SJSA1 (cell line): ENCODE data around the gene RIBC2. TPM values are rescaled to one million over a fixed set of nuclear protein-coding genes. Genes with fewer than 3 reads are reported as not detected.
A peak's percentile ranks its signal among the peaks of the same experiment; 100 is the strongest.

Experiments
- DNase-seq, 2 experiments: peaks; one replicate each; pipeline ENCODE4 v3.0.0-alpha.2; 2015 to 2020; ENCODE audit warnings: low spot score in 2 of 2, low read depth in 1 of 2
- H3K27ac ChIP-seq: fragments of 250-450 bp; sonication (Bioruptor Pico); 2 replicates; pipeline ENCODE4 v1.5.1; 2020; ENCODE audit warnings: mild to moderate bottlenecking, moderate library complexity
- H3K27me3 ChIP-seq: fragments of 250-450 bp; sonication (Bioruptor Pico); replicated peaks from 2 replicates; pipeline ENCODE4 v1.5.1; 2020; ENCODE audit warnings: mild to moderate bottlenecking, moderate library complexity
- H3K36me3 ChIP-seq: fragments of 250-450 bp; sonication (Bioruptor Pico); 2 replicates; pipeline ENCODE4 v1.5.1; 2020; ENCODE audit warnings: mild to moderate bottlenecking
- H3K4me1 ChIP-seq: fragments of 250-450 bp; sonication (Bioruptor Pico); replicated peaks from 2 replicates; pipeline ENCODE4 v1.6.1; 2021; ENCODE audit warnings: mild to moderate bottlenecking
- H3K4me3 ChIP-seq: fragments of 250-450 bp; sonication (Bioruptor Pico); 2 replicates; pipeline ENCODE4 v1.5.1; 2020; ENCODE audit warnings: mild to moderate bottlenecking
- H3K9me3 ChIP-seq: fragments of 250-450 bp; sonication (Bioruptor Pico); replicated peaks from 2 replicates; pipeline ENCODE4 v1.5.1; 2020; ENCODE audit warnings: mild to moderate bottlenecking
- total RNA-seq: library from RNA; depleted of rRNA; stranded (reverse); fragments of >200 nt; shearing (Covaris generic); gene quantifications from 2 replicates; pipeline ENCODE4 v1.2.3, GENCODE V29; 2014; rRNA removed

Gene RIBC2
- total RNA-seq, 1 experiment from 2014 or later: not detected

- H3K4me3 ChIP-seq: no peak overlapping the region
- peak overlapping the region; percentile 87 for H3K27ac ChIP-seq
- peaks cover 24% of the 10 kb centered on the region for H3K4me1 ChIP-seq
- H3K27me3 ChIP-seq: no peaks in the 10 kb centered on the region
- H3K9me3 ChIP-seq: no peaks in the 10 kb centered on the region
- no peak for DNase-seq
- H3K36me3 ChIP-seq: no peaks in the 10 kb centered on the region
Measured at GRCh38 chr22:45477366-45478107, 64.0 kb downstream of the RIBC2 start.

DNA sequence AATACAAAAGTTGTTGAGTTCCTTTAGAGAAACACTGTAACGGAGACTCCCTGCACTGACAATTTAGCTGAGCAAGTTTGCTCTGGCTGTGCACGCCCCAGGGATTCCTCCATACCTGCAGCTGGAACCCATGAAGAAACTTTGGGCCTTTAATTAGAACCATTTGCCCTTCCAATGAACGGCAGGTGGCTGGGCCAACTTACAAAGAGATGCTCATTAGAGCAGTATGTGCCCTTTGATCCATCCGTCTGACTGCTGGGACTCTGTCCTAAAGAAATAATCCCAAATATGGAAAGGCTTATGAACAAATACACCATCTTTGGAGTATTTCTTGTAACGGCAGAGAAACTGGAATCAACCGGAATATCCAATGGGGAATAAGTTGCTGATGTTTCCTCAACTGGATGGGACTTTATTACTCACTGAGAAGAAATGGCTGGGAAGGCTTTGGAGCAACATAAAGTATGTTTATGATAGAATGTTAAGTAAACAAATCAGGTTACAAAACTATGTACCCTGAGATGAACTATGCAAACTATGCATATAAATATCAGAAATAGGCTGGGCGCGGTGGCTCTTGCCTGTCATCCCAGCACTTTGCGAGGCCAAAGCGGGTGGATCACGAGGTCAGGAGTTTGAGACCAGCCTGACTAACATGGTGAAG is 64.7 kb downstream of the RIBC2 start:
- Histone ChIP-seq H3K27ac (peak overlapping the region; percentile 87), H3K27me3 (no peaks in the 10 kb centered on the region)

DNA sequence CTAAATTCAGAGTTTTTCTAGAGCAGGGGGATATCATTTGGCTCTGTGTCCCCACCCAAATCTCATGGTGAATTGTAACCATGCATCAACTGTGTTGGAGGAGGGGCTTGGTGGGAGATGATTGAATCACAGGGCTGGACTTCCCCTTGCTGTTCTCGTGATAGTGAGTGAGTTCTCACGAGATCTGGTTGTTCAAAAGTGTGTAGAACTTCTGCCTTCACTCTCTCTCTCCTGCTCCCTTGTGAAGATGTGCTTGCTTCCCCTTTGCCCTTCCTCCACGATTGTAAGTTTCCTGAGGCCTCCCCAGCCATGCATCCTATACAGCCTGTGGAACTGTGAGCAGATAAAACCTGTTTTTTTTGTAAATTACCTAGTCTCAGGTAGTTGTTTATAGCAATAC is 67.2 kb downstream of the RIBC2 start:
- Histone ChIP-seq H3K36me3 (no peaks in the 10 kb centered on the region), H3K9me3 (no peaks in the 10 kb centered on the region), H3K27me3 (no peaks in the 10 kb centered on the region), H3K4me3 (no peak overlapping the region), H3K4me1 (peaks cover 16% of the 10 kb centered on the region), H3K27ac (no peak overlapping the region)
- no peak for DNase-seq

More for the DNA sequence above, 64.7 kb downstream of the RIBC2 start:
- no peaks in the 10 kb centered on the region for H3K36me3 ChIP-seq
- H3K4me3 ChIP-seq: no peak overlapping the region
- peak; percentile 81 to 85 for DNase-seq
- peaks cover 20% of the 10 kb centered on the region for H3K4me1 ChIP-seq
- no peaks in the 10 kb centered on the region for H3K9me3 ChIP-seq

GRCh38 chr22:45481661-45482060 is 68.2 kb downstream of the RIBC2 start:
- Histone ChIP-seq H3K36me3 (no peaks in the 10 kb centered on the region), H3K27ac (no peak overlapping the region), H3K4me3 (no peak overlapping the region), H3K9me3 (no peaks in the 10 kb centered on the region), H3K4me1 (peaks cover 16% of the 10 kb centered on the region), H3K27me3 (no peaks in the 10 kb centered on the region)
- no peak for DNase-seq

Other genes with a start within 250 kb of the RIBC2 start
- gene NUP50, start 249.8 kb upstream of the RIBC2 start, total RNA-seq: 61.9 and 124 TPM in 2 replicates
- gene KIAA0930, start 172.8 kb upstream of the RIBC2 start, total RNA-seq: 126 and 192 TPM in 2 replicates
- not detected in 2 replicates for gene UPK3A, start 128.7 kb upstream of the RIBC2 start, total RNA-seq
- gene FAM118A, start 103.8 kb upstream of the RIBC2 start, total RNA-seq: 19.8 and 21.1 TPM in 2 replicates
- not detected in 2 replicates for gene SMC1B, start 94 bp upstream of the RIBC2 start, total RNA-seq
- 25.9 and 38.8 TPM in 2 replicates for gene FBLN1, start 89.2 kb downstream of the RIBC2 start, total RNA-seq